Inflammatory macrophage (primary cell): Measurements from ENCODE around the gene ST3GAL5.

Source experiments
- DNase-seq, 2 donors: peaks; one replicate each; pipeline ENCODE4 v3.0.0-alpha.2; 2020 to 2022
- total RNA-seq, 18 experiments: gene quantifications; one replicate each; lab custom pipeline; 2026; ENCODE audit warnings: mixed read lengths in 6 of 18, inconsistent platforms in 2 of 18; lab: John Stamatoyannopoulos, UW

The ST3GAL5 gene
- total RNA-seq: 37.1 to 156 (median 110) reads per million in 18 experiments

- DNase-seq: peak; percentile 92 to 95
Measured at GRCh38 chr2:85888684-85889626, at the start of gene ST3GAL5. TSS of gene ST3GAL5 (minus strand) at chr2:85888990. CDS start at chr2:85888905, 85 bp downstream.

- DNase-seq: no peak
Measured at GRCh38 chr2:85938456-85938855, 49.7 kb upstream of the ST3GAL5 start.

- no peak for DNase-seq
Measured at GRCh38 chr2:85937069-85937439, 48.3 kb upstream of the ST3GAL5 start.

DNA sequence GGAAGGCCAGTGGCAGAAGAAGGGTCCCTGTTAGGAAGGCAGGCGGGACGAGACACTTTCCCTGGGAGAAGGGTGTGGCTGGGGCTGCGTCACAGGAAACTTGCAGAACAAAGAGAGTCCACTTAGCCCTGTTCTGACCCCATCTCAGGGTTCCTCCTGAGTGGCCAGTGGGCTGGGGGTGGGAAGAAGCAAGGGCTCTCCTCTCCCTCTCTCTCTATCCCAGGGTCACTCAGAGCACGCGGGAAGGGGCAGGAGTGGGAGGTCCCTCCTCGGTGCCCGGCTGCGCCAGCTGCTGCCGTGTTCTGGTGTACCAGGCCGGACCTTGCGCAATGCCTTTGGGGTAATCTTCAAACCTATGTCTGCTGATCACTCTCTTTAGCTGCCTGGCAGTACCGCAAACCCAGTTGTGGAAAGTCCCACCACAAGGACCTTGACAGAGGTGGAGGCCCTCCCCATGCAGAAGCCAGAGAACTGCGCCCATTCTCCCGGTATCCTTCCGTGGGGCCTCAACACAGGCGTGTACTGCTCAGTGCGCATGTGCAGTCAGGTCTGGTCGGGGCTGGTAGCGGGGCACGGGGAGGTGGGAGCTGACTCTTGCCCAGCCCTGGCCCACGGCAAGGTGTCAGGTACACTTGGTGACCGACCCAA, 47.8 kb upstream of the ST3GAL5 start:
- DNase-seq: no peak

DNA sequence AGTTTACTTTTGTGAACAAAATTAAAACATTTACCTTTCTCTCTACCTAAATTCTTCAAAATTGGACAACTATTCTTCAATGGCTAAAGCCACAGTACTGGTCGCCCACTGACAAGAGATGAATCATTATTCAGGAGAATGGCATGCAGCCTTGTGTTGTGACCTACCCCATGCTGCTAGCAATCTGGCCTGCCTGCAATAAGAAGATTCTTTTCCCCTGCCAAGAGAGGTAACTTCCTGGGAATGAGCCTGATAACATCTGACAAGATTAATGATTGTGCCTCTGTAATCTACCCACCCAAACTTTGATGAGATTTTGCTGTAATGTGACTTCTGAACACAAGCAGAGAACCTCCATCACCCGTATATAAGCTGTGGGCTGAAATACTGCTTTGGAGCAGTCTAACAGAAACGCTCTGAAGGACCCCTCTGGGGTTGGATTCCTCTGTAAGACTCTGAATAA, 47.0 kb upstream of the ST3GAL5 start:
- DNase-seq: no peak

- DNase-seq: no peak
Measured at GRCh38 chr2:85935170-85935745, 46.5 kb upstream of the ST3GAL5 start.

DNA sequence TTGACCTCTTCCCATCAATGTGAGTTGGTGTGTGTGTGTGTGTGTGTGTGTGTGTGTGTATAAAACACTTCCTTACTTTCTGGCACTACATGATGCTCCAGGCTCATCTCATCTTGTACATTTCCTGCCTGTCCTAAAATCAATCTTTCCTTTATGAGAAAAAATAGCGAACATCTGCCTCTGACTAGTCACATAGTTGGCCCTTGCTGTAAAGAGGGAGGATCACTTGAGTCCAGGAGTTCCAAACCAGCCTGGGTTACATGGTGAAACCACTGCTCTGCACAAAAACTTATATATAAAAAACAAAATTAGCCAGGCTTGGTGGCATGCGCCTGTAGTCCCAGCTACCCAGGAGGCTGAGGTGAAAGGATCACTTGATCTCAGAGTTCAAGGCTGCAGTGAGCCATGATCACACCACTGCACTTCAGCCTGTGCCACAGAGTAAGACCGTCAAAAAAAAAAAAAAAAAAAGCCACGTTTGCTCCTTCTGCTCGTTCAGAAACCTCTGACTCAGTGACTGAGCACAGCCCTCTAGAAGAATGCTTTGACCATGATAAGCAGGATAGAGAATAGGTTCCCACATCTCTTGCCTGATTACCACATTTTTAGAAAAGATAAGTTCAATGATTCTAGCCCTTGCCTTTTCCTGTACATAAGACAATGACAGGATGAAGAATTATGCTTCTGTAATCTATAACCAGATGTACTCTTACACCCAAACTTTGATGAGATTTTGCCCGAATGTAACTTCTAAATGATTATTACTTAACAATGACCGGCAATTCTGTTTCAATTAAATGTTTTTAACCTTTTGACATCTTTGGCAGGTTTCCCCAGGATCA, 45.2 kb upstream of the ST3GAL5 start:
- DNase-seq: peak in 1 of 2 donors; percentile 7

DNA sequence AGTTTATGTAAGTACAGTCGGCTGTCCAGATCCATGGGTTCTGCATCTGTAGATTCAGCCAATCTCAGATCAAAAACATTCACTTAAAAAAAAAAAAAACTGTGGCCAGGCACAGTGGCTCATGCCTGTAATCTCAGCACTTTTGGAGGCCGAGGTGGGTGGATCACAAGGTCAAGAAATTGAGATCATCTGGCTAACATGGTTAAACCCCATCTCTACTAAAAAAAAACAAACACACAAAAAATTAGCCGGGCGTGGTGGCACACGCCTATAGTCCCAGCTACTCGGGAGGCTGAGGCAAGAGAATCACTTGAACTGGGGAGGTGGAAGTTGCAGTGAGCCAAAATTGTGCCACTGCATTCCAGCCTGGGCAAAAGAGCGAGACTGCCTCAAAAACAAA, 42.4 kb upstream of the ST3GAL5 start:
- DNase-seq: peak; percentile 14 to 33

- DNase-seq: no peak
Measured at GRCh38 chr2:85930129-85931124, 41.6 kb upstream of the ST3GAL5 start.

DNA sequence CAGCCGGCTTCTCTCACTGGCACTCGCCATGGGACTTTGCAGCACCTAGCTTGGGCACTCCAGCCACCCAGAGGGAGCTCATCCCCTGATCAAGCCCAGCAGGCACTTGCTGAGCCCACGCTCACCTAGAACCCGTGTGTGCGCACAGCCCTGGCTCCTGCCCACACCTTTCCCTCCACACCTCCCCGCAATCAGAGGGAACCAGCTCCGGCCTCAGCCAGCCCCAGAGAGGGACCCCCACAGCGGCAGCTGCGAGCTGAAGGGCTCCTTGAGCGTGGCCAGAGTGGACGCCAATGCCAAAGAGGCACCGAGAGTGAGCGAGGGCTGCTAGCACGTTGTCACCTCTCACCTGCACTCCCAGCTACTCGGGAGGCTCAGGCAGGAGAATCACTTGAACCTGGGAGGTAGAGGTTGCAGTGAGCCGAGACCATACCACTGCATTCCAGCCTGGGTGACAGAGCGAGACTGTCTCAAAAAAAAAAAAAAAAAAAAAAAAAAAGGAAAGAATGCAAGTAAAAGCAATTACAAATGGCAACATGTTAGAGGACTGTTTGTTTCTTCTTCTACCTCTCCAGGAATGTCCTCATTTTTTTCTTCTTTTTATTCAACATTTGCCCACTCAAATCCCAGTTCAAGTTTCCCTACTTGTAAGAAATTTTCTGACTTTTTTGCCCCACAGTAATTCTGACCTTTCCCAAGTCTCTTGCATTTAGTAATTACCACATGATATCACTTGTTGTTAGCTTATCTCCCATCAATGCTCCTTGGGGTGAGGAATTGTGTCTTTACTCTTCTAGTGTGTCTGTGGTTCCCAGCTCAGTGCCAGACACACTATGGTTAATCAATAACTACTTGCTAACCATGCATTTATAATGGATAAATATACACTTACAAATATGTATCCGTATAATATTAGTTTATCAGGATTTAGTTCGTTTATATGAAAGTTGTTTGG, 40.6 kb upstream of the ST3GAL5 start:
- no peak for DNase-seq

- peak; percentile 35 to 38 for DNase-seq
Measured at GRCh38 chr2:85926931-85927661, 38.3 kb upstream of the ST3GAL5 start.

DNA sequence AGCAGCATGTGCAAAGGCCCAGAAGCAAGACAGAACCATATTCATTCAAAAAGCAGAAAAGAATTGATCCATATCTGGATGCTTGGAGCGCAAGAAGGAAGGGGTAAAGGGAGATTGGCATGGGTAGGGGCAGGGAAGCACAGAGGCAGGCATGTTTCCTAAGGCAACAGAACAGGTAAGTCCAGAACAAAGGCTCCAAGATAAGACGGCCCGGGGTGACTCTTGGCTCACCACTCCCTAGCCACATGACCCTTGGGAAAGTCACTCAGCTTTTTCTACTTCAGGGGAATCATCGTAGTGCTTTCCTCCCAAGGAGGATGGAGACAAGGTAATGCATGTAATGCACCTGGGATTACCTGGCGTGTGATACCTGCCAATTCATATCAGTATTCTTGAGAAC, 37.7 kb upstream of the ST3GAL5 start:
- no peak for DNase-seq

GRCh38 chr2:85925216-85925671, 36.5 kb upstream of the ST3GAL5 start:
- no peak for DNase-seq

- DNase-seq: peak; percentile 55 to 63
Measured at GRCh38 chr2:85924522-85924921, 35.7 kb upstream of the ST3GAL5 start.

DNA sequence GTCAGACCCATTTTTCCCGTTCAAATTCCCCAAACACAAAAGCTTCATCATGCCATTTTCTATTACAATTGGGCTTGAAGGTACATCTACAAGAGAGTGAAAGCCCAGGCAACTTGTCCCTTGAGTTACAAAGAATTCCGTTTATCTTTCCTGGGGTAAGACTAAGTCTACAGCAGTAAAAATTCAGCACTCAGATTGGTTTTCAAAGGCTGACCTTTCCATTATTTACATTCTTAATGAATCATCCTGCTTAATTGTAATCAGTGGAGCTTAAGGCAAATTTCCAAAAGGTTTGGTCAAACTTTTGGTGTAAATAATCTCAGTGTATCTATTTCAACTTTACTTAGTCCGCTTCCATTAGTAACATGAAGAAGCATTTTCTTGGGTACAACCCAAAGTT, 33.4 kb upstream of the ST3GAL5 start:
- no peak for DNase-seq

DNA sequence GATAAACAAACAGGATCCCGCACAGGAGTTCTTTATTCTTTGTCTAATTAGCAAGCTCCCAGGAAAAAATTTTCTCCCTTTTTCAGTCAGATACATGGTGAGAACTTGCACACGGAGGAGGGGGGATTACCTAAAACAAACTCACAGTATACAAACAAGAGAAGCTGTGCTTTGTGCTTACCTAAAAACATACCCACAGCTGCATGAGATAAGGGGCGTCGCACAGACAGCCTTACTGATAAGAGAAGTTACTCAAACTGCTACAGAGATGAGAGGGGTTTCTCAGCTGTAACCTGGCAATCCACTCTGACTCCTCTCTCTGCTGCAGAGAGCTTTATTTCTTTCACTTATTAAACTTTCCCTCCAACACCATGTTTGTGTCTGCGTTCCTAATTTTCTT, 32.9 kb upstream of the ST3GAL5 start:
- no peak for DNase-seq

DNA sequence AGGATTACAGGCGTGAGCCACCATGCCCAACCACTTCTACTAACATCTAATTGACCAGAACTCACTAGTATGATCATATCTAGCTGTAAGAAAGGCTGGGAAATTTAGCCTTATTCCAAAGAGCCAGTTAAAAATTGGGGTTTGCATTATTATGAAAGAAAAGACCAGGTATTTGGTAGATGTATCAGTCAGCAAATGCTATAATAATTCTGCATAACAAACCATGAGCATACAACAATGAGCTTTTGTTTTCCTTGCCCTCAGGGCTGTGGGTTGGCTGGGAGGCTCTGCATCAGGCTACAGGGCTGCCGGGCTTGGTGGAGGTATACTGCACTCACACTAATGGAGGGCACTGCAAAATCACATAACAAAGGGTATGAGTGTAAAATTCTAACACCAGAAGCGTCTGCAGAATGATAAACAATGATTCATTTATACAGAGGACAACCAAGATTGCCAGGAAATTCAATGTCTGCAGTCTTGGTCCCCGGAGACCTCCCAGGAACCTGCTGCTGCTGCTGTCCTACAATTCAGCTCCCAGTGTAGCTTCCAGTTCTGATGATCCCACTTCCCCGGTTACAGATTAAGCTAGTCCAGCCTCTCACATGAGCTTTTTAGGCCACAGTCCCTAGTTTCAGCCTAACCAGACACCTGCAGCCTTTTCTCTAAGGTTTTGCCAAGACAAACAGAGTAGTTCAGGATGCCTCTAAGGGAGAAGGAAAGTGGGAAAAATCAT, 32.2 kb upstream of the ST3GAL5 start:
- no peak for DNase-seq
